Stomach smooth muscle (tissue), 2 donors: Measurements from ENCODE around the gene FNDC8.
"Not testable (repeated sequence)": the region's sequence is repeated elsewhere in the genome, so short reads cannot be mapped to it uniquely, and the experiment has no call there.

ENCODE experiments used
- H3K27ac ChIP-seq: one replicate; pipeline ENCODE4 v1.7.0; 2013; ENCODE audit warnings: mild to moderate bottlenecking, low read length, inconsistent platforms
- H3K27me3 ChIP-seq, 2 donors: one replicate each; pipeline ENCODE4 v1.7.0; 2013; ENCODE audit warnings: low read length in 2 of 2; ENCODE audit not compliant: insufficient read depth in 2 of 2, control insufficient read depth in 1 of 2
- H3K36me3 ChIP-seq, 2 donors: one replicate each; pipeline ENCODE4 v1.7.0; 2013; ENCODE audit warnings: low read length in 2 of 2; ENCODE audit not compliant: control insufficient read depth in 2 of 2, insufficient read depth in 2 of 2
- H3K4me1 ChIP-seq: one replicate; pipeline ENCODE4 v1.7.0; 2013; ENCODE audit warnings: low read length; ENCODE audit not compliant: control insufficient read depth, insufficient read depth
- H3K4me3 ChIP-seq, 2 donors: one replicate each; pipeline ENCODE4 v1.7.0; 2013; ENCODE audit warnings: low read length in 2 of 2
- H3K9ac ChIP-seq, 2 donors: one replicate each; pipeline ENCODE4 v1.7.0; 2013; ENCODE audit warnings: low read length in 2 of 2, mild to moderate bottlenecking in 1 of 2
- H3K9me3 ChIP-seq, 2 donors: one replicate each; pipeline ENCODE4 v1.7.0; 2013; ENCODE audit warnings: low read length in 2 of 2; ENCODE audit not compliant: control insufficient read depth in 2 of 2
- donor health status: healthy.
- donor health status: Pancreatic carcinoma.

FNDC8 gene

GRCh38 chr17:35097776-35098175 lies 23.6 kb upstream of the FNDC8 start:
- no peaks in the 10 kb centered on the region for H3K9me3 ChIP-seq
- no peaks in the 10 kb centered on the region for H3K4me1 ChIP-seq
- no peaks in the 10 kb centered on the region for H3K27me3 ChIP-seq
- peaks cover 12 to 19% of the 10 kb centered on the region in 2 donors for H3K36me3 ChIP-seq
- no peak overlapping the region for H3K9ac ChIP-seq
- H3K4me3 ChIP-seq: no peak overlapping the region
- no peak overlapping the region for H3K27ac ChIP-seq

GRCh38 chr17:35099908-35100307 lies 21.5 kb upstream of the FNDC8 start:
- no peaks in the 10 kb centered on the region for H3K4me1 ChIP-seq
- no peak overlapping the region for H3K27ac ChIP-seq
- H3K9ac ChIP-seq: no peak overlapping the region
- no peaks in the 10 kb centered on the region for H3K9me3 ChIP-seq
- peaks cover 12 to 23% of the 10 kb centered on the region in 2 donors for H3K36me3 ChIP-seq
- no peak overlapping the region for H3K4me3 ChIP-seq
- H3K27me3 ChIP-seq: no peaks in the 10 kb centered on the region

GRCh38 chr17:35101036-35101435 lies 20.4 kb upstream of the FNDC8 start:
- no peaks in the 10 kb centered on the region for H3K4me1 ChIP-seq
- peaks cover 0 to 3% of the 10 kb centered on the region in 2 donors for H3K9me3 ChIP-seq
- no peak overlapping the region for H3K4me3 ChIP-seq
- H3K27me3 ChIP-seq: no peaks in the 10 kb centered on the region
- peaks cover 14 to 29% of the 10 kb centered on the region in 2 donors for H3K36me3 ChIP-seq
- no peak overlapping the region for H3K27ac ChIP-seq
- no peak overlapping the region for H3K9ac ChIP-seq

- Histone ChIP-seq H3K27me3 (no peaks in the 10 kb centered on the region), H3K4me1 (no peaks in the 10 kb centered on the region), H3K4me3 (no peak overlapping the region), H3K27ac (no peak overlapping the region), H3K9me3 (peaks cover 0 to 4% of the 10 kb centered on the region in 2 donors), H3K36me3 (peaks cover 20 to 36% of the 10 kb centered on the region in 2 donors), H3K9ac (no peak overlapping the region)
Measured at GRCh38 chr17:35101725-35102124, 19.7 kb upstream of the FNDC8 start.

GRCh38 chr17:35103271-35103670 lies 18.1 kb upstream of the FNDC8 start:
- no peak overlapping the region for H3K9ac ChIP-seq
- no peak overlapping the region for H3K27ac ChIP-seq
- H3K36me3 ChIP-seq: peaks cover 26 to 37% of the 10 kb centered on the region in 2 donors
- peaks cover 0 to 4% of the 10 kb centered on the region in 2 donors for H3K9me3 ChIP-seq
- H3K4me1 ChIP-seq: no peaks in the 10 kb centered on the region
- no peaks in the 10 kb centered on the region for H3K27me3 ChIP-seq
- no peak overlapping the region for H3K4me3 ChIP-seq

GRCh38 chr17:35104844-35105450 lies 16.5 kb upstream of the FNDC8 start:
- Histone ChIP-seq H3K27ac (no peak overlapping the region), H3K9me3 (peaks cover 0 to 4% of the 10 kb centered on the region in 2 donors), H3K9ac (no peak overlapping the region), H3K4me1 (no peaks in the 10 kb centered on the region), H3K4me3 (no peak overlapping the region), H3K36me3 (peaks cover 26 to 32% of the 10 kb centered on the region in 2 donors), H3K27me3 (no peaks in the 10 kb centered on the region)

GRCh38 chr17:35110791-35111190 lies 10.6 kb upstream of the FNDC8 start:
- H3K4me3 ChIP-seq, H3K4me1 ChIP-seq, H3K9ac ChIP-seq, H3K27ac ChIP-seq, H3K27me3 ChIP-seq, H3K9me3 ChIP-seq: not testable (repeated sequence)
- peaks cover 13% of the 10 kb centered on the region in 2 donors for H3K36me3 ChIP-seq

GRCh38 chr17:35116845-35117244 lies 4.6 kb upstream of the FNDC8 start:
- Histone ChIP-seq H3K4me3 (no peak overlapping the region), H3K9me3 (no peaks in the 10 kb centered on the region), H3K27ac (no peak overlapping the region), H3K9ac (no peak overlapping the region), H3K4me1 (peaks cover 21% of the 10 kb centered on the region), H3K36me3 (peaks cover 0 to 3% of the 10 kb centered on the region in 2 donors), H3K27me3 (no peaks in the 10 kb centered on the region)

GRCh38 chr17:35117984-35118383 lies 3.4 kb upstream of the FNDC8 start:
- H3K4me3 ChIP-seq: no peak overlapping the region

GRCh38 chr17:35119370-35120165 lies 1.8 kb upstream of the FNDC8 start, which contains the start of gene RAD51D:
Gene RAD51D, minus strand, starts transcription at chr17:35119860. Its CDS starts 247 bp downstream, at chr17:35119613.
- Histone ChIP-seq H3K4me3 (peak within 1 kb of the TSS; percentile 91 to 96), H3K27ac (peak within 1 kb of the TSS; percentile 58), H3K36me3 (peaks cover 0 to 3% of the 10 kb centered on the region in 2 donors), H3K9me3 (no peaks in the 10 kb centered on the region), H3K27me3 (no peaks in the 10 kb centered on the region), H3K4me1 (peaks cover 21% of the 10 kb centered on the region), H3K9ac (peak within 1 kb of the TSS; percentile 89)

More at GRCh38 chr17:35117984-35118383, 3.4 kb upstream of the FNDC8 start:
- Histone ChIP-seq H3K4me1 (peaks cover 21% of the 10 kb centered on the region), H3K9ac (no peak overlapping the region), H3K36me3 (peaks cover 0 to 3% of the 10 kb centered on the region in 2 donors), H3K27me3 (no peaks in the 10 kb centered on the region), H3K27ac (no peak overlapping the region), H3K9me3 (no peaks in the 10 kb centered on the region)
